ENCODE results near the gene DHTKD1. TPM values are rescaled to one million over a fixed set of nuclear protein-coding genes. Genes with fewer than 3 reads are reported as not detected.
A peak's percentile ranks its signal among the peaks of the same experiment; 100 is the strongest.

The DHTKD1 gene
- polyA plus RNA-seq, 1 of the 3 experiments (the other 2 are of a cell fraction) = 17.7 TPM

- TF ChIP-seq EP300 (IDR thresholded peaks at IDR 0.05; ENCODE audit: borderline replicate concordance in 1 of 2, low read depth in 1 of 2, low read length in 1 of 2) (no peak), IRF3 (IDR thresholded peaks at IDR 0.05; ENCODE audit: low read depth, low read length) (no peak), SIN3A (IDR thresholded peaks at IDR 0.05; ENCODE audit: borderline replicate concordance, low read depth, low read length) (peak; percentile 74; the same call in 1 of the 2 replicates), GATA2 (CRISPR knock-in tag; IDR thresholded peaks at IDR 0.05) (no peak), JUND (IDR thresholded peaks at IDR 0.05) (no peak), FOXM1 (IDR thresholded peaks at IDR 0.05; ENCODE audit: low read depth) (no peak)
Measured at GRCh38 chr10:12130237-12130872, 61.6 kb downstream of the DHTKD1 start (continued).

- no peak for TF ChIP-seq MXI1 (IDR thresholded peaks at IDR 0.05; ENCODE audit: low read depth, low read length)
- no peak for TF ChIP-seq NFIC (IDR thresholded peaks at IDR 0.05; ENCODE audit: borderline replicate concordance)
- TF ChIP-seq RCOR1 (IDR thresholded peaks at IDR 0.05; ENCODE audit: low read length) = no peak
- TF ChIP-seq GATA2 (CRISPR knock-in tag; IDR thresholded peaks at IDR 0.05) = no peak
- no peak for TF ChIP-seq SMC3 (IDR thresholded peaks at IDR 0.05; ENCODE audit: low read depth, low read length)
- no peak for TF ChIP-seq REST (IDR thresholded peaks at IDR 0.05; ENCODE audit: low read depth, low read length)
- no peak for TF ChIP-seq TCF12 (IDR thresholded peaks at IDR 0.05)
- no peak for TF ChIP-seq POLR2AphosphoS5 (IDR thresholded peaks at IDR 0.05; ENCODE audit: low read depth, low read length)
- TF ChIP-seq RAD21 (IDR thresholded peaks at IDR 0.05; ENCODE audit: low read length) = no peak
- no peak for TF ChIP-seq CHD2 (IDR thresholded peaks at IDR 0.05; ENCODE audit: low read length, partially characterized antibody)
- no peak for TF ChIP-seq IRF3 (IDR thresholded peaks at IDR 0.05; ENCODE audit: low read depth, low read length)
- TF ChIP-seq TEAD4 (IDR thresholded peaks at IDR 0.05; ENCODE audit: borderline replicate concordance, insufficient read depth) = no peak
- TF ChIP-seq TAF1 (IDR thresholded peaks at IDR 0.05; ENCODE audit: borderline replicate concordance, low read depth, low read length) = no peak
- TF ChIP-seq PBX3 (IDR thresholded peaks at IDR 0.05) = no peak
- TF ChIP-seq FOXM1 (IDR thresholded peaks at IDR 0.05; ENCODE audit: low read depth) = no peak
- no peak overlapping the region for H3K27ac ChIP-seq (ENCODE audit: low read depth in 2 of 2, low read length in 1 of 2)
- no peak overlapping the region for H3K4me3 ChIP-seq (ENCODE audit: low read depth in 2 of 2, low read length in 1 of 2)
- no peaks in the 10 kb centered on the region for H3K27me3 ChIP-seq (ENCODE audit: insufficient read depth)
- peaks cover 26 to 46% of the 10 kb centered on the region in 2 experiments for H3K36me3 ChIP-seq (replicated peaks in 1 of 2; ENCODE audit: control insufficient read depth in 1 of 2, insufficient read depth in 2 of 2, low read length in 1 of 2)
- DNase-seq = no peak
- ChIA-PET CTCF (interaction anchor here (0.9 to 1.0 kb wide), 2 partner anchors 18 to 42 kb away, joined by 3 read pairs; no protein-coding TSS in a partner anchor), POLR2A (no interaction called here)
- 86% methylated on average over 3 of the region's 3 CpGs for WGBS (ENCODE audit: low lambda C conversion rate)
- H3K9me2 ChIP-seq = no peaks in the 10 kb centered on the region
- no peak overlapping the region for H3K4me2 ChIP-seq
- H4K20me1 ChIP-seq (ENCODE audit: insufficient read depth) = peaks cover 7% of the 10 kb centered on the region
- H2AFZ ChIP-seq (ENCODE audit: low read depth) = no peak overlapping the region
- peaks cover under 1% of the 10 kb centered on the region for H3F3A ChIP-seq (replicated peaks; ENCODE audit: insufficient read depth)
- H3K79me2 ChIP-seq (ENCODE audit: insufficient read depth) = peaks cover 41% of the 10 kb centered on the region
- H3K9me3 ChIP-seq = no peaks in the 10 kb centered on the region
- no peaks in the 10 kb centered on the region; a peak in 1 of 4 replicates for H3K4me1 ChIP-seq (ENCODE audit: control insufficient read depth in 1 of 2, insufficient read depth in 2 of 2, low read depth in 1 of 2, low read length in 1 of 2)
- no peak overlapping the region for H3K9ac ChIP-seq
Measured at GRCh38 chr10:12135631-12136030, 66.9 kb downstream of the DHTKD1 start.
